PFSK-1 (cell line): ENCODE measurements around the gene GNB3.

Source experiments
- FOXP2 ChIP-seq: optimal IDR thresholded peaks from 2 replicates; pipeline ENCODE3; 2011; ENCODE audit warnings: borderline replicate concordance, control low read depth, inconsistent platforms; ENCODE audit not compliant: insufficient read depth; ENCODE audit errors: extremely low read length, extremely low read depth
- POLR2AphosphoS5 ChIP-seq: IDR thresholded peaks from 2 replicates; pipeline ENCODE4 v1.6.1; 2012; ENCODE audit warnings: low read depth, mild to moderate bottlenecking, control low read depth, low read length, moderate library complexity
- REST ChIP-seq, 2 experiments: IDR thresholded peaks; 2 replicates each; pipeline versions ENCODE4 v1.6.1 to v1.8.0; 2011 to 2012; ENCODE audit warnings: low read depth in 2 of 2, low read length in 2 of 2, control low read depth in 1 of 2, inconsistent platforms in 1 of 2, mild to moderate bottlenecking in 1 of 2, moderate library complexity in 1 of 2; ENCODE audit not compliant: insufficient read depth in 1 of 2
- SIN3A ChIP-seq: IDR thresholded peaks from 2 replicates; pipeline ENCODE4 v1.6.1; 2012; ENCODE audit warnings: mild to moderate bottlenecking, low read length, moderate library complexity, borderline replicate concordance; ENCODE audit not compliant: insufficient read depth
- TAF1 ChIP-seq: IDR thresholded peaks from 2 replicates; pipeline ENCODE4 v1.6.1; 2012; ENCODE audit warnings: low read length, control low read depth, borderline replicate concordance; ENCODE audit not compliant: insufficient read depth

GNB3 gene

GRCh38 chr12:6823182-6824084, 17.3 kb upstream of the GNB3 start:
- TF ChIP-seq TAF1 (no peak), REST (IDR thresholded peaks at IDR 0.05; ENCODE audit: insufficient read depth in 1 of 2, low read depth in 2 of 2, low read length in 2 of 2) (no peak), SIN3A (no peak), FOXP2 (no peak), POLR2AphosphoS5 (no peak)

- TF ChIP-seq REST (IDR thresholded peaks at IDR 0.05; ENCODE audit: insufficient read depth in 1 of 2, low read depth in 2 of 2, low read length in 2 of 2), result no peak
- TF ChIP-seq TAF1, result no peak
- no peak for TF ChIP-seq SIN3A
- TF ChIP-seq FOXP2, result no peak
- TF ChIP-seq POLR2AphosphoS5, result no peak
These were observed 16.5 kb upstream of the GNB3 start for GRCh38 chr12:6824085-6824775.

GRCh38 chr12:6824901-6825381, 15.8 kb upstream of the GNB3 start:
- TF ChIP-seq POLR2AphosphoS5 (no peak), TAF1 (no peak), REST (IDR thresholded peaks at IDR 0.05; ENCODE audit: insufficient read depth in 1 of 2, low read depth in 2 of 2, low read length in 2 of 2) (no peak), SIN3A (no peak)

GRCh38 chr12:6825398-6826124, 15.2 kb upstream of the GNB3 start:
- TF ChIP-seq FOXP2 (no peak), REST (IDR thresholded peaks at IDR 0.05; ENCODE audit: insufficient read depth in 1 of 2, low read depth in 2 of 2, low read length in 2 of 2) (no peak), POLR2AphosphoS5 (no peak; the same call in 1 of the 2 replicates), SIN3A (no peak), TAF1 (no peak)
